A673 (cell line): ENCODE measurements around the gene TBL2.

Source experiments
- CTCF ChIP-seq: fragments of 300-800, 200-600 bp; sonication (generic); conservative IDR thresholded peaks from 2 replicates; pipeline ENCODE4 v1.5.1; 2017; ENCODE audit warnings: low read depth, mild to moderate bottlenecking, antibody characterized with exemption, low read length, moderate library complexity, mixed read lengths
- EZH2 ChIP-seq: fragments of 200-600 bp; sonication (generic); IDR thresholded peaks from 2 replicates; pipeline ENCODE4 v1.6.1; 2017; ENCODE audit warnings: borderline replicate concordance, low read depth, mild to moderate bottlenecking, mixed read lengths, antibody characterized with exemption, low read length; ENCODE audit not compliant: poor library complexity, severe bottlenecking

GRCh38 chr7:73624669-73625001, 46.3 kb upstream of the TBL2 start:
- TF ChIP-seq CTCF (no peak), EZH2 (no peak)
